Fibroblast of peridontal ligament (primary cell): ENCODE measurements around the gene GABRD.

Source experiments
- DNase-seq: peaks from one replicate; pipeline ENCODE4 v3.0.0-alpha.2; 2010; ENCODE audit errors: extremely low read depth

Gene GABRD

GRCh38 chr1:2053784-2054376 is 34.7 kb downstream of the GABRD start:
- DNase-seq = no peak

DNA sequence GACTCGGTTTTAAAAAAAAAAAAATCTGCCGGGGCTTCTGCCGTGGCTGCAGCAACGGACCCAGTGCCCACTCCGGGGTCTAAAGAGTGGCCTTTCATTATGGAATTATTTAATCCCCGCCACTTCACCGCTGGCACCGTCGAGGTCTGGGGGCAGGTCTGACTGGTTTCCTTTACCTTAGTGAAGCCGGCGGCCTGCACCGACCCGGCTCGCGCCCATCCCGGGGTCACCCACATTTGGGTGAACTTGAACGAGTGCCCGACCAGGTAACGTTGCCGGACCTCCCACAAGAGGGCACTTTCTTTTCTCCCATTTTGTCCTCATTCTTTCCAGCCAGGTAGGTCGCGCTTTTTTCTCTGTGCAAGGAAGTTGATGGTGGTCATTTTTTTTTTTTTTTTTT is 35.4 kb downstream of the GABRD start:
- no peak for DNase-seq

GRCh38 chr1:2055911-2056575 is 36.9 kb downstream of the GABRD start:
- no peak for DNase-seq

- DNase-seq = no peak
Observed at GRCh38 chr1:2056955-2057590, 37.9 kb downstream of the GABRD start.

GRCh38 chr1:2059290-2059953 is 40.3 kb downstream of the GABRD start:
- no peak for DNase-seq

GRCh38 chr1:2060072-2060471 is 40.9 kb downstream of the GABRD start:
- DNase-seq = no peak

GRCh38 chr1:2060535-2060934 is 41.4 kb downstream of the GABRD start:
- DNase-seq = no peak

DNA sequence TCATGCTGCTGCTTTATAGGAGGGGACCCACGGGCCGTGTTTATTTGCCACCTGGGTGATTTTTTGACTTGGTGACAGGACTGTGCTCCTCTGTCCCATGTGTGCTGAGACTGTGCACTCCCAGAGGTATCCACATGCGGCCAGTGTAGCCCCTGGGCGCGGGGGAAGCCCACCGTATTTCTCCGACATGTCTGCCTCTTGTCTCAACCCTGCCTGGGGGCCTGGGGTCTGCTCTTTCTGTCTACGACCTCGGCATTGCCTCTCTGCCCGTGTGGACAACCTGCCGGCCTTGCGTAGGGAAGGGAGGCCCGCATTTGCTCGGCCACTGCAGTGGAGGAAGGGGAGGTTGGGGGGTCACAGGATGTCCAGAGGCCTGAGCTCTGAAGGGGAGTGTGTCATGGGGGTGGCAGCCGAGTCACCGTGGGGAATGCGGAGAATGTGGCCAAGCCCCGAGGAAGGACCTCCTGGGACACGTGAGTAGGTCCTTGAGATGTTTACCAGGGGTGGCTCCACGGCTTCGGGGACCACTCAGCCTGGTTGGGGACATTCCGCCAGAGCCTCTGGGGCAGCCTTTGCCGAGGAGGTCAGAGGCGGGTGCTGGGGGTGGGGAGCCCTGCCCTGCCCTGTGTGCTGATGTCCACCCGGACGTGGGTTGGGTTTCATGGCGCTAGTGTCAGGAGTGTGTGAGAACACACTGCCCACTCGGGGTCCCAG is 42.1 kb downstream of the GABRD start:
- DNase-seq = no peak

- no peak for DNase-seq
Observed at GRCh38 chr1:2065699-2066098, 46.6 kb downstream of the GABRD start.

GRCh38 chr1:2067393-2067792 is 48.2 kb downstream of the GABRD start:
- DNase-seq = no peak

DNA sequence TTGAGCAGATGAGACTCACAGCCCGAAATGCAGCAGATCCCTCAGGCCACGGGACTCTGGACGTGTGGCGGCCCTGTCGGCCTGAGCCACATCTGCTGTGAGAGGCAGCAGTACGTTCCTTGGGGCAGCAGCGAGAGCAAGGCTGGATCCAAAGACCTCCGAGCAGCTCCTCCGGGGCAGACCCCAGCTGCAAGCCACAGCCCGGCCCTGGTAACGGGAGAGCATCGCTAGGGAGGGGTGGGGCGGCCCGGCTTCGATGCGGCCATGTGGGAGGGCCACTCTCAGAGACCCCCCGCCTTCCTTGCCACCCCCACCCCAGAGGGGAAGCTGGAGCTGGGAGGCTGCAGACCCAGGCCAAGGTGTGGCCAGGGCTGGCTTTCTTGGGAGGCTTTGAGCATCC is 48.8 kb downstream of the GABRD start:
- no peak for DNase-seq

DNA sequence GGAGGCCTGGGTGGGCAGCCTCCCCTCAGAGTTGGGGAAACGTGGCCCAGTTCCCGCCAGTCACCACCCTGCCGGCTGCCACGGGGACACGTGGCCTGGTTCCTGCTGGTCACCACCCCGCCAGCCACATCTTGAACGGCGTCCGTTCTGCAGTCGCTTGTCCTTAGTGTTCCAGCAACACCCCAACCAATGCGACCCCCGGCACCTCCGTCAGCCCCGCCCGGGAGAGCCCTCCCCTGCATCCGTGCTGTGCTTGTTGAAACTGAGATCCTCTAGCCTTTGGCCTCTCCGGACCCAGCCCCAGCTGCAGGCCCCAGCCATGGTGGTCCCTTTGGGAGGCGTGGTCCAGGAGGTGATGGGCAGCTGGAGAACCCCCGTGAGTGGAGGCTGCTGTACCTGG is 49.8 kb downstream of the GABRD start:
- no peak for DNase-seq

DNA sequence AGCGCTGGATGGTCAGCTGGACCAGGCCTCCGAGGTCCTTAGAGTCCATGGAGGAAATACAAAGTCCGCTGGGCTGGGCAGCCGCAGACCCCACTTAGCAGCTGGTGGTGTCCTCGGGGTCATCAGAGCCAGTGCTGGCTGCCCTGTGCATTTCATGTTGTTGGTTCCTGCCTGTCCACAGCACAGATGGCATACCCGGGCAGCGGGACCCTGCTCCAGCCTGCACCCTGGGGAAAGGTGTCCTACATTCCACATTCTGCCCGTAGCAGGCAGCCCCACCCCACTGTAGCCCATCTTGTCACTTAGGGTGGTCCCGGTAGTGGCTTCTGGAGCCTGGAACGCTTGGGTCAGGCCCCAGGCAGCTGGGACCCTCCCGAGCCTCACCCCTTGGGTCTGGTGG is 50.9 kb downstream of the GABRD start:
- no peak for DNase-seq

GRCh38 chr1:2070800-2071530 is 51.8 kb downstream of the GABRD start:
- DNase-seq = no peak

GRCh38 chr1:2072109-2072806 is 53.1 kb downstream of the GABRD start:
- DNase-seq = no peak

DNA sequence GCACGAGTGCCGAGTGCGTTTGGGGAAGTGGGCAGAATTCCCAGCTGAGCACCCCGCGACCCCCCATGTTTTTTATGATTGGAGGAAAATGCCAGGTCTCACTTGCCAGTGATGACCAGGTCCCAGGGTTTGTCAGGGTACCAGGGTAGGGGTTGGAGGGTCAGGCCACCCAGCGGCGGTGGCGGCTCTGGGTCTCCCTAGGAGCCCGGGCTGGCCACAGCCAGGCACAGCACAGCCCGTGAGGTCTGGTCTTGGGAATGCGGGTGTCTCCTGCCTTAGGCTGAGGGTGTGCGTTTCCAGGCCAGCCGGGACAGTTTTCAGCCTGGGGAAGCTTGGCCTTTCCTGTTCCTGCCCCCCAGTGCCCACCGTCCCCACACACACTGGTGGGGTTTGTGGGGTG is 53.7 kb downstream of the GABRD start:
- no peak for DNase-seq

- peak; percentile 65 for DNase-seq
Observed at GRCh38 chr1:2073382-2074230, 54.5 kb downstream of the GABRD start.

DNA sequence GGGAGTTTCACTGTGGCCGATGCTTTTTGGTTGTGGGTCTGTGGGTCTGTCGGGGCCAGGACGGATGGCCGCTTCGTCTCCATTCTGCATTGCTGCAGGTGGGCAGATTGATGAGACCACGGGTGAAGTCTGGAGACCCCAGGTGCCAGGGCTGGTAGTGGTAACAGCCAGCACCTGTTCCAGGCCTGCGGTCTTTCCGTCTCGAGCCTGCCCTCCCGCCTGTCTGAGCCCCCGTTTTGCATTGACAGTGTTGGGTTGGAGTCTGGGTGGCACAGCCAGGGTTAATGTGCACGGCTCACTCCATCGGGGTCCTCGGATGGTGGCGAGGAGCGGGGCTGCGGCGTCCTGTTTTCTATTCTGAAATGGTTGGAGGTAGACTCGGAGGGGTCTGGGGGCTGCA is 55.3 kb downstream of the GABRD start:
- DNase-seq = no peak

DNA sequence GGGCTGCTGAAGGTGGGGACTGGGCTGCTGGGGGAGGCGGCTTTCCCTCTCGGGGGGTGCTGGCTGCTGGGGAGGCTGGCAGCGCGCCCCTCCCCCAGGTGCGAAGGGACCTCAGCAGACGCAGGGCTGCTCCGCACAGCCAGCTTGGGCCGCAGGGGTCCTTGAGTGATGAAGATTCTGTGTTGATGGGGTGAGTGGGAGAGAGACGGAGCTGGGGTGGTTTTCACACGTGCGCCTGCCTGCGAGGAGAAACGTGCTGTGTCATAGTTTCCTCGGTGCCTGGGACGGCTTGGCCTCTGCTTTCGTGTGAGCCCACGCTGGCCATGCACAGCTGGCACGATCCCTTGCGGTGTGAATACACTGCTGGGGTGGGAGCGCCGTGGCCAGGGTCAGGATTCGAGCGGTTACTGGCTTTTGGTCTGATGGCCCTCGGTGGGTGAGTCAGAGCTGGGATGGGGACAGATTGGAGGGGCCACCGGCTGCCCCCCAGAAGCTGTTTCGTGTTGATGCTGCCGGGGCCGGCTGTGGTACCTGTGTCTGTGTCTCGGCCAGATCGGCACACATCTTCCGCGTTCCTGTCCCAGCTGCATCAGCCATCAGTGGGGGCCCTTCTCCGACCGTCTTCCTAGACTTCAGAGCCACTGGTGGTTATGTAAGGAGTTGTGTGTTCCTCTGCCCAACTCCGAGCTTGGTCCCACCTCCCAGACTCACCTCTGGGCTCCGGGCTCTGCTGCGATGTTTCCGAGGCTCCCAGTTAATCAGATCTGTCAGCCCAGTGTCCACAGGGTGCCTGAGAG is 56.0 kb downstream of the GABRD start:
- no peak for DNase-seq
